HEK293T (cell line): ENCODE measurements around the gene XIRP2.

Experiments
- ARNT ChIP-seq: fragments of 450-650 bp; IDR thresholded peaks from 2 replicates; pipeline ENCODE4 v1.6.1; 2017; ENCODE audit warnings: mild to moderate bottlenecking
- BHLHE40 ChIP-seq: fragments of 450-650 bp; IDR thresholded peaks from 2 replicates; pipeline ENCODE4 v1.6.1; 2016; ENCODE audit warnings: mild to moderate bottlenecking, moderate library complexity, borderline replicate concordance
- ELF4 ChIP-seq: fragments of 450-650 bp; IDR thresholded peaks from 2 replicates; pipeline ENCODE4 v1.6.1; 2017; ENCODE audit warnings: antibody characterized with exemption
- FOXA1 ChIP-seq: fragments of 450-650 bp; IDR thresholded peaks from 2 replicates; pipeline ENCODE4 v1.6.1; 2016; ENCODE audit warnings: mild to moderate bottlenecking
- FOXK2 ChIP-seq: fragments of 450-650 bp; IDR thresholded peaks from 2 replicates; pipeline ENCODE4 v1.6.1; 2016; ENCODE audit warnings: mild to moderate bottlenecking
- FOXM1 ChIP-seq: fragments of 450-650 bp; IDR thresholded peaks from 2 replicates; pipeline ENCODE4 v1.6.1; 2017; ENCODE audit warnings: mild to moderate bottlenecking, borderline replicate concordance
- HDGF ChIP-seq: fragments of 450-650 bp; IDR thresholded peaks from 2 replicates; pipeline ENCODE4 v1.6.1; 2017; ENCODE audit warnings: antibody characterized with exemption, borderline replicate concordance
- L3MBTL2 ChIP-seq: fragments of 450-650 bp; conservative IDR thresholded peaks from 2 replicates; pipeline ENCODE4 v1.6.1; 2016; ENCODE audit warnings: mild to moderate bottlenecking
- NFRKB ChIP-seq: fragments of 450-650 bp; IDR thresholded peaks from 2 replicates; pipeline ENCODE4 v1.6.1; 2016; ENCODE audit warnings: mild to moderate bottlenecking, moderate library complexity
- SP1 ChIP-seq: fragments of 450-650 bp; IDR thresholded peaks from 2 replicates; pipeline ENCODE4 v1.6.1; 2017
- SUZ12 ChIP-seq: fragments of 450-650 bp; IDR thresholded peaks from 2 replicates; pipeline ENCODE4 v1.6.1; 2016; ENCODE audit warnings: mild to moderate bottlenecking
- TARDBP ChIP-seq: fragments of 450-650 bp; IDR thresholded peaks from 2 replicates; pipeline ENCODE4 v1.6.1; 2016
- TF ChIP-seq, protein P1 (sequence below): fragments of 450-650 bp; IDR thresholded peaks from 2 replicates; pipeline ENCODE4 v1.6.1; 2016

DNA sequence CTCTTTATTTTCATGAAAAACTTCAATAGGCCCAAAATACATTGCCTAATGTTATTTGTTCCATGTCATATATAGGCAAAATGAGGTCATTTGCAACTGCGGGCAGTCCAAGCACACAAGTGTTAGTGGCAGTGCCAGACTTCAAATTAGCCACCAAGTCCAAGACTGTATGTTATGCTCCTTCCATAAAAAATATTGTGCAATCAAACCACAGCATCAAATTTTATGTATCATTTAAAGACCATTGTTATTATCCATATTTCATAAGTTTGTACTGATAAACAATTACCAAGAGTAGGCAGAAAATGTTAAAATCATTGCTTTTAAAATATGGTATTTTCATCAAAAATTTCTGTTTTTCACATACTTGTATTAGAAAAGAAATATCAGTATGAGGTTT is 54.1 kb downstream of the XIRP2 start:
- TF ChIP-seq SP1 (no peak), SUZ12 (no peak), HDGF (no peak), FOXK2 (no peak), BHLHE40 (no peak), FOXM1 (no peak), NFRKB (no peak), ELF4 (no peak), TARDBP (no peak), ARNT (no peak), FOXA1 (no peak), L3MBTL2 (no peak)
- TF ChIP-seq, protein P1, sequence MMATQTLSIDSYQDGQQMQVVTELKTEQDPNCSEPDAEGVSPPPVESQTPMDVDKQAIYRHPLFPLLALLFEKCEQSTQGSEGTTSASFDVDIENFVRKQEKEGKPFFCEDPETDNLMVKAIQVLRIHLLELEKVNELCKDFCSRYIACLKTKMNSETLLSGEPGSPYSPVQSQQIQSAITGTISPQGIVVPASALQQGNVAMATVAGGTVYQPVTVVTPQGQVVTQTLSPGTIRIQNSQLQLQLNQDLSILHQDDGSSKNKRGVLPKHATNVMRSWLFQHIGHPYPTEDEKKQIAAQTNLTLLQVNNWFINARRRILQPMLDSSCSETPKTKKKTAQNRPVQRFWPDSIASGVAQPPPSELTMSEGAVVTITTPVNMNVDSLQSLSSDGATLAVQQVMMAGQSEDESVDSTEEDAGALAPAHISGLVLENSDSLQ, result no peak
